Neuron (in vitro differentiated cells): ENCODE measurements around the gene GALNT1.

Experiments used
- H2AFZ ChIP-seq: one replicate; pipeline ENCODE4 v1.6.1; 2013; ENCODE audit warnings: low read depth, mild to moderate bottlenecking, inconsistent platforms, low read length, moderate library complexity
- H3K27me3 ChIP-seq: one replicate; pipeline ENCODE4 v1.6.1; 2013; ENCODE audit warnings: low read length; ENCODE audit not compliant: insufficient read depth
- H3K36me3 ChIP-seq: one replicate; pipeline ENCODE4 v1.6.1; 2013; ENCODE audit warnings: low read length; ENCODE audit not compliant: insufficient read depth
- H3K4me1 ChIP-seq: one replicate; pipeline ENCODE4 v1.6.1; 2013; ENCODE audit warnings: low read length; ENCODE audit not compliant: insufficient read depth
- H3K4me3 ChIP-seq: 2 replicates; pipeline ENCODE4 v1.5.1; 2013; ENCODE audit warnings: mild to moderate bottlenecking, low read length, moderate library complexity
- H3K9me3 ChIP-seq: one replicate; pipeline ENCODE4 v1.6.1; 2013; ENCODE audit warnings: low read length

Gene GALNT1

GRCh38 chr18:35705988-35706387 lies 124.4 kb downstream of the GALNT1 start:
- Histone ChIP-seq H3K4me1 (no peaks in the 10 kb centered on the region), H3K27me3 (no peaks in the 10 kb centered on the region), H3K4me3 (no peak overlapping the region), H2AFZ (no peak overlapping the region), H3K9me3 (no peaks in the 10 kb centered on the region), H3K36me3 (peaks cover 38% of the 10 kb centered on the region)

- Histone ChIP-seq H3K9me3 (no peaks in the 10 kb centered on the region), H3K36me3 (peaks cover 38% of the 10 kb centered on the region), H3K27me3 (no peaks in the 10 kb centered on the region), H3K4me1 (no peaks in the 10 kb centered on the region), H2AFZ (no peak overlapping the region), H3K4me3 (no peak overlapping the region)
Measured at GRCh38 chr18:35707247-35707646, 125.7 kb downstream of the GALNT1 start.

DNA sequence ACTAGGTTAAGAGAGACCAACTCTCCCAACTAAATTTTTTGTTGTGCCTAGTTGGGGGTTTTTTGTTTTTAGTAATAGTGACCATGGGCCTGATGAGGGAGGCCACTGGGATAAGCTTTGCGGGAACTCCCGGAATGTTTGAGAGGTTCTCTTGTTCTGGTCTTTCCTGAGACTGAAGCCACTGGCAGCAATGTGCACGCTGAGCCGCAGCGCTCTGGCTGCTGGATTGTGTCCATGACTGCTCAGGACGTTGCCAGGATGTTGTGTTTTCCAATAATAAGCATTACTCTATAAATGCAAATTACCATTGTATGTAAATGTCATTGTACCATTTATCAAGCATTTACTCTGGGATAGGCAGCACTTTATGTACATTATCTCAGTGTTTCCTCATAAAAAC lies 126.1 kb downstream of the GALNT1 start:
- no peaks in the 10 kb centered on the region for H3K9me3 ChIP-seq
- peaks cover 42% of the 10 kb centered on the region for H3K36me3 ChIP-seq
- H3K4me1 ChIP-seq: no peaks in the 10 kb centered on the region
- no peak overlapping the region for H2AFZ ChIP-seq
- H3K27me3 ChIP-seq: no peaks in the 10 kb centered on the region
- no peak overlapping the region for H3K4me3 ChIP-seq

- Histone ChIP-seq H3K4me1 (no peaks in the 10 kb centered on the region), H3K9me3 (no peaks in the 10 kb centered on the region), H3K4me3 (no peak overlapping the region), H2AFZ (no peak overlapping the region), H3K27me3 (no peaks in the 10 kb centered on the region), H3K36me3 (peaks cover 34% of the 10 kb centered on the region)
Measured at GRCh38 chr18:35710581-35710980, 129.0 kb downstream of the GALNT1 start.

- H2AFZ ChIP-seq: no peak overlapping the region
- H3K27me3 ChIP-seq: no peaks in the 10 kb centered on the region
- H3K36me3 ChIP-seq: peaks cover 30% of the 10 kb centered on the region
- no peak overlapping the region for H3K4me3 ChIP-seq
- no peaks in the 10 kb centered on the region for H3K4me1 ChIP-seq
- H3K9me3 ChIP-seq: no peaks in the 10 kb centered on the region
Measured at GRCh38 chr18:35711227-35711626, 129.7 kb downstream of the GALNT1 start.

GRCh38 chr18:35713545-35713944 lies 132.0 kb downstream of the GALNT1 start:
- H3K9me3 ChIP-seq: no peaks in the 10 kb centered on the region
- H3K4me1 ChIP-seq: no peaks in the 10 kb centered on the region
- H3K4me3 ChIP-seq: no peak overlapping the region
- H3K36me3 ChIP-seq: peaks cover 30% of the 10 kb centered on the region
- no peak overlapping the region for H2AFZ ChIP-seq
- H3K27me3 ChIP-seq: no peaks in the 10 kb centered on the region

- H3K27me3 ChIP-seq: no peaks in the 10 kb centered on the region
- no peaks in the 10 kb centered on the region for H3K4me1 ChIP-seq
- no peaks in the 10 kb centered on the region for H3K9me3 ChIP-seq
- H3K4me3 ChIP-seq: no peak overlapping the region
- no peak overlapping the region for H2AFZ ChIP-seq
- peaks cover 24% of the 10 kb centered on the region for H3K36me3 ChIP-seq
Measured at GRCh38 chr18:35714539-35714938, 133.0 kb downstream of the GALNT1 start.

DNA sequence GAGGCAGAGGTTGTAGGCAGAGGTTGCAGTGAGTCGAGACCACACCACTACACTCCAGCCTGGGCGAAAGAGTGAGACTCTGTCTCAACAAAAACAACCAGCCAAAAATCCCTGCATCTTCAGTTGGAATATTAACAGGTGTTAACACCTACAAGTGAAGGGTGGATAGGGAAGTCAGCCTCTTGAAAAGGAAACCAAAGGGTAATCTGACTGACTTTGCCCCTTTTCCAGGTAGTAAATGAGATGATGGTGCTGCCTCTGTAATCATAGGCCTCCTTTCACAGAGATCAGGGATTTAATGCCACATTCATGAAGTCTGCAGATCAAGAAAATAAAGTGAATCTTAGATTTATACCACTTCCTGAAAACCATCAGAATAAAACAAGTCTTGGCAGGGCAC lies 133.6 kb downstream of the GALNT1 start:
- no peaks in the 10 kb centered on the region for H3K9me3 ChIP-seq
- no peaks in the 10 kb centered on the region for H3K4me1 ChIP-seq
- no peak overlapping the region for H2AFZ ChIP-seq
- H3K36me3 ChIP-seq: peaks cover 20% of the 10 kb centered on the region
- H3K27me3 ChIP-seq: no peaks in the 10 kb centered on the region
- no peak overlapping the region for H3K4me3 ChIP-seq

DNA sequence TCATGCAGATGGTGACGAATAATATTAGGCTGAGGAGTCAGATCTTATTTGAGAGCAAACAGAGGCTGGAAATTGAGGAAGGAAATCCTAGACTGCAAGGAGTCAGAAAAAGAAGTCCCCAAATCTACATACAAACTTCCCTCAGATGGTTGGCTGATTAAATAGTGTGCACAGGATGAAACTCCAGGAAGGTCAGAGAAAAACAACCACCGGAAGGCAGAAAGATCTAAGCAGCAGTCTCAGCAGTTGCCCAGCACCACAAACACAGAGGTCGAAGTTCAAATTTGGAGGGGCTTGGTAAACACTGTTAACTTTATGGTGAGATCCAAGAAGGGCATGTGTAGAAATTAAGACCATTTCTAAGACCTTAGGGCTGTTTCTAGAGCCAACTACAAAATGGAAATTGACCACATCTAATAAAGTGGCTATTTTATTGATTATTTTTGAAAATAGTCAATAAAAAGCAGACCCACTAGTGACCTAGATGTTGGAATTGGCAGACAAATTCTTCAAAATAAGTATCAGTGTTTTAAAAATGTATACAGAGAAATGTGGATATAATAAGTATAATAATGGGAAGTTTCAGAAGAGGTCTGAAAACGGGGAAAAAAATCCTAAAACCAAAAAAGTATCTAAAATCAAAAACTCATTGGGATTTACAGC lies 134.8 kb downstream of the GALNT1 start:
- peaks cover 14% of the 10 kb centered on the region for H3K36me3 ChIP-seq
- H3K9me3 ChIP-seq: no peaks in the 10 kb centered on the region
- H2AFZ ChIP-seq: no peak overlapping the region
- no peak overlapping the region for H3K4me3 ChIP-seq
- H3K27me3 ChIP-seq: no peaks in the 10 kb centered on the region
- no peaks in the 10 kb centered on the region for H3K4me1 ChIP-seq

GRCh38 chr18:35717182-35717581 lies 135.6 kb downstream of the GALNT1 start:
- H3K27me3 ChIP-seq: no peaks in the 10 kb centered on the region
- H3K4me1 ChIP-seq: no peaks in the 10 kb centered on the region
- H3K4me3 ChIP-seq: no peak overlapping the region
- no peaks in the 10 kb centered on the region for H3K9me3 ChIP-seq
- H3K36me3 ChIP-seq: peaks cover 12% of the 10 kb centered on the region
- H2AFZ ChIP-seq: no peak overlapping the region

- Histone ChIP-seq H3K4me3 (no peak overlapping the region), H2AFZ (no peak overlapping the region), H3K27me3 (no peaks in the 10 kb centered on the region), H3K9me3 (no peaks in the 10 kb centered on the region), H3K36me3 (no peaks in the 10 kb centered on the region), H3K4me1 (no peaks in the 10 kb centered on the region)
Measured at GRCh38 chr18:35721431-35722081, 140.0 kb downstream of the GALNT1 start.

GRCh38 chr18:35728676-35729075 lies 147.1 kb downstream of the GALNT1 start:
- no peaks in the 10 kb centered on the region for H3K27me3 ChIP-seq
- H3K4me1 ChIP-seq: no peaks in the 10 kb centered on the region
- no peak overlapping the region for H3K4me3 ChIP-seq
- H2AFZ ChIP-seq: no peak overlapping the region
- no peaks in the 10 kb centered on the region for H3K9me3 ChIP-seq
- no peaks in the 10 kb centered on the region for H3K36me3 ChIP-seq

GRCh38 chr18:35729991-35730668 lies 148.6 kb downstream of the GALNT1 start:
- no peaks in the 10 kb centered on the region for H3K27me3 ChIP-seq
- no peak overlapping the region for H2AFZ ChIP-seq

More at GRCh38 chr18:35729991-35730668, 148.6 kb downstream of the GALNT1 start:
- no peaks in the 10 kb centered on the region for H3K36me3 ChIP-seq
- H3K4me3 ChIP-seq: no peak overlapping the region
- no peaks in the 10 kb centered on the region for H3K9me3 ChIP-seq
- H3K4me1 ChIP-seq: no peaks in the 10 kb centered on the region
